ENCODE results near the gene NES.

The NES gene

DNA sequence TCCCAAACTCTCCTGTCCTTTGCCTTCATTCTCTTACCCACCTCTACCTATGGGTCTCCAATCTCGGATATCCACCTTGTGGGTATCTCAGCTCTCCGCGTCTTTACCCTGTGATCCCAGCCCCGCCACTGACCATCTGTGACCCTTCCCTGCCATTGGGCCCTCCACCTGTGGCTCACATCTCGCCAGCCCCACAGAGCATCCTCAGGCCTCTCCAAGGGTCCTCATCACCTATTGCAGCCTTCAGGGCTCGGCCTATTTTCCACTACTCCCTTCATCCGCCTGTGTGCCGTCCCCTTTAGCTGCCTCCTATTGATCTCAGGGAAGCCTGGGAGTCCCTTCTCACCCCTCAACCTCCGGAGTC, 24.2 kb downstream of the NES start:
- Histone ChIP-seq H3K4me2 (ENCODE audit: low read depth, low read length) (no peak overlapping the region), H3K27ac (ENCODE audit: low read length) (no peak overlapping the region), H3K9me3 (replicated peaks; ENCODE audit: insufficient read depth, low read length) (no peaks in the 10 kb centered on the region), H3K79me2 (ENCODE audit: low read length) (peaks cover 74% of the 10 kb centered on the region), H3K9me2 (replicated peaks; ENCODE audit: insufficient read depth, low read length) (no peaks in the 10 kb centered on the region), H2AFZ (ENCODE audit: low read length) (no peak overlapping the region), H3K4me3 (ENCODE audit: low read length) (no peak overlapping the region), H3K9ac (ENCODE audit: low read length) (no peak overlapping the region), H3K36me3 (replicated peaks; ENCODE audit: insufficient read depth, low read length) (no peaks in the 10 kb centered on the region), H3K27me3 (replicated peaks; ENCODE audit: insufficient read depth, low read length) (no peaks in the 10 kb centered on the region), H4K20me1 (ENCODE audit: insufficient read depth, low read length) (peaks cover 49% of the 10 kb centered on the region), H3K4me1 (ENCODE audit: low read length) (peaks cover 4% of the 10 kb centered on the region), H3F3A (ENCODE audit: insufficient read depth, low read length) (peaks cover 3% of the 10 kb centered on the region; the same call in 1 of the 2 replicates)
- no peak for DNase-seq
- no peak for TF ChIP-seq EZH2phosphoT487 (IDR thresholded peaks at IDR 0.05; ENCODE audit: low read length)
- TF ChIP-seq EZH2 (optimal IDR thresholded peaks at IDR 0.05; ENCODE audit: low read depth, low read length) = no peak
- TF ChIP-seq, protein P1, sequence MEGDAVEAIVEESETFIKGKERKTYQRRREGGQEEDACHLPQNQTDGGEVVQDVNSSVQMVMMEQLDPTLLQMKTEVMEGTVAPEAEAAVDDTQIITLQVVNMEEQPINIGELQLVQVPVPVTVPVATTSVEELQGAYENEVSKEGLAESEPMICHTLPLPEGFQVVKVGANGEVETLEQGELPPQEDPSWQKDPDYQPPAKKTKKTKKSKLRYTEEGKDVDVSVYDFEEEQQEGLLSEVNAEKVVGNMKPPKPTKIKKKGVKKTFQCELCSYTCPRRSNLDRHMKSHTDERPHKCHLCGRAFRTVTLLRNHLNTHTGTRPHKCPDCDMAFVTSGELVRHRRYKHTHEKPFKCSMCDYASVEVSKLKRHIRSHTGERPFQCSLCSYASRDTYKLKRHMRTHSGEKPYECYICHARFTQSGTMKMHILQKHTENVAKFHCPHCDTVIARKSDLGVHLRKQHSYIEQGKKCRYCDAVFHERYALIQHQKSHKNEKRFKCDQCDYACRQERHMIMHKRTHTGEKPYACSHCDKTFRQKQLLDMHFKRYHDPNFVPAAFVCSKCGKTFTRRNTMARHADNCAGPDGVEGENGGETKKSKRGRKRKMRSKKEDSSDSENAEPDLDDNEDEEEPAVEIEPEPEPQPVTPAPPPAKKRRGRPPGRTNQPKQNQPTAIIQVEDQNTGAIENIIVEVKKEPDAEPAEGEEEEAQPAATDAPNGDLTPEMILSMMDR (IDR thresholded peaks at IDR 0.05; ENCODE audit: low read length) = no peak

DNA sequence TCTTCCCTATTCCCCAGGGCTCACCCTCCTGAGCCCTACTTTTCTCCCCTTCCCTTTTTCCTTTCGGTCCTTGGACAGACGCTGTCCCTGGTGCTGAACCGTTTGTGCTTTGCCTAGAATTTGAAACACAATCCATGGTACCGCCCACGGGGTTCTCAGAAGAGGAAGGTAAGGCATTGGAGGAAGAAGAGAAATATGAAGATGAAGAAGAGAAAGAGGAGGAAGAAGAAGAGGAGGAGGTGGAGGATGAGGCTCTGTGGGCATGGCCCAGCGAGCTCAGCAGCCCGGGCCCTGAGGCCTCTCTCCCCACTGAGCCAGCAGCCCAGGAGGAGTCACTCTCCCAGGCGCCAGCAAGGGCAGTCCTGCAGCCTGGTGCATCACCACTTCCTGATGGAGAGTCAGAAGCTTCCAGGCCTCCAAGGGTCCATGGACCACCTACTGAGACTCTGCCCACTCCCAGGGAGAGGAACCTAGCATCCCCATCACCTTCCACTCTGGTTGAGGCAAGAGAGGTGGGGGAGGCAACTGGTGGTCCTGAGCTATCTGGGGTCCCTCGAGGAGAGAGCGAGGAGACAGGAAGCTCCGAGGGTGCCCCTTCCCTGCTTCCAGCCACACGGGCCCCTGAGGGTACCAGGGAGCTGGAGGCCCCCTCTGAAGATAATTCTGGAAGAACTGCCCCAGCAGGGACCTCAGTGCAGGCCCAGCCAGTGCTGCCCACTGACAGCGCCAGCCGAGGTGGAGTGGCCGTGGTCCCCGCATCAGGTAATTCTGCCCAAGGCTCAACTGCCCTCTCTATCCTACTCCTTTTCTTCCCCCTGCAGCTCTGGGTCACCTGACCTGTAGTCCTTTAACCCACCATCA, 24.8 kb downstream of the NES start:
- no peak for TF ChIP-seq EZH2 (optimal IDR thresholded peaks at IDR 0.05; ENCODE audit: low read depth, low read length)
- no peak overlapping the region for H3K4me2 ChIP-seq (ENCODE audit: low read depth, low read length)
- no peak overlapping the region for H3K4me3 ChIP-seq (ENCODE audit: low read length)
- peaks cover 45% of the 10 kb centered on the region for H4K20me1 ChIP-seq (ENCODE audit: insufficient read depth, low read length)
- no peak overlapping the region for H2AFZ ChIP-seq (ENCODE audit: low read length)
- DNase-seq = no peak
- peaks cover 68% of the 10 kb centered on the region for H3K79me2 ChIP-seq (ENCODE audit: low read length)
- no peaks in the 10 kb centered on the region; the same call in 1 of the 2 replicates for H3K4me1 ChIP-seq (ENCODE audit: low read length)
- no peaks in the 10 kb centered on the region for H3K9me2 ChIP-seq (replicated peaks; ENCODE audit: insufficient read depth, low read length)
- no peaks in the 10 kb centered on the region for H3K9me3 ChIP-seq (replicated peaks; ENCODE audit: insufficient read depth, low read length)
- H3K27me3 ChIP-seq (replicated peaks; ENCODE audit: insufficient read depth, low read length) = no peaks in the 10 kb centered on the region
- H3K36me3 ChIP-seq (replicated peaks; ENCODE audit: insufficient read depth, low read length) = no peaks in the 10 kb centered on the region
- H3F3A ChIP-seq (ENCODE audit: insufficient read depth, low read length) = no peaks in the 10 kb centered on the region
- H3K27ac ChIP-seq (ENCODE audit: low read length) = no peak overlapping the region
- no peak overlapping the region for H3K9ac ChIP-seq (ENCODE audit: low read length)

DNA sequence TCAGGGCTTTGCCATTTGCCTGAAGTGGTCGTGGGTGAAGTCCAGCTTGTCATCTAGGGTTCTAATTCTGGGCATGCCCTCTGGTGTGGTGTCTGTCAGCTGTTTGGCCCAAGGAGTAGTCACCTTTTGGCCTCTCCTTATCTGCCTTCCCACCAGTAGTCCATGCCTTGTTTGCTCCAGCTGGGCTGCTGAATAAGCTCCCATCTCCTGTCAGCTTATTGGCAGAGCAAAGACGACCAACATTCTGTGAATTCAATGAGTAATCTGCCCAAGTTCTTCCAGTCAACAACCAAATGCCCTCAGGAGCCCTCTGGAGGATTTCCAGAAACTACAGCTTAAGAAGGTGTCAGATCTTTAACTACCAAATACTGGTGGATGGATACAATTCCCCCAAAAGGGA, 28.3 kb downstream of the NES start:
- Histone ChIP-seq H2AFZ (ENCODE audit: low read length) (no peak overlapping the region), H3K4me3 (ENCODE audit: low read length) (no peak overlapping the region), H3K79me2 (ENCODE audit: low read length) (peaks cover 34% of the 10 kb centered on the region), H3K27ac (ENCODE audit: low read length) (no peak overlapping the region), H3F3A (ENCODE audit: insufficient read depth, low read length) (no peaks in the 10 kb centered on the region), H3K4me2 (ENCODE audit: low read depth, low read length) (no peak overlapping the region), H3K27me3 (replicated peaks; ENCODE audit: insufficient read depth, low read length) (no peaks in the 10 kb centered on the region), H3K9me2 (replicated peaks; ENCODE audit: insufficient read depth, low read length) (no peaks in the 10 kb centered on the region), H3K9ac (ENCODE audit: low read length) (no peak overlapping the region), H3K36me3 (replicated peaks; ENCODE audit: insufficient read depth, low read length) (0 out of 2 replicates have a peak, but pooled peaks cover 13% of the 10 kb centered on the region), H3K9me3 (replicated peaks; ENCODE audit: insufficient read depth, low read length) (no peaks in the 10 kb centered on the region), H3K4me1 (ENCODE audit: low read length) (no peaks in the 10 kb centered on the region), H4K20me1 (ENCODE audit: insufficient read depth, low read length) (peaks cover 21% of the 10 kb centered on the region)
- DNase-seq = no peak
- TF ChIP-seq EZH2 (optimal IDR thresholded peaks at IDR 0.05; ENCODE audit: low read depth, low read length) (no peak), EZH2phosphoT487 (IDR thresholded peaks at IDR 0.05; ENCODE audit: low read length) (no peak)
- TF ChIP-seq, protein P1 (IDR thresholded peaks at IDR 0.05; ENCODE audit: low read length) = no peak

DNA sequence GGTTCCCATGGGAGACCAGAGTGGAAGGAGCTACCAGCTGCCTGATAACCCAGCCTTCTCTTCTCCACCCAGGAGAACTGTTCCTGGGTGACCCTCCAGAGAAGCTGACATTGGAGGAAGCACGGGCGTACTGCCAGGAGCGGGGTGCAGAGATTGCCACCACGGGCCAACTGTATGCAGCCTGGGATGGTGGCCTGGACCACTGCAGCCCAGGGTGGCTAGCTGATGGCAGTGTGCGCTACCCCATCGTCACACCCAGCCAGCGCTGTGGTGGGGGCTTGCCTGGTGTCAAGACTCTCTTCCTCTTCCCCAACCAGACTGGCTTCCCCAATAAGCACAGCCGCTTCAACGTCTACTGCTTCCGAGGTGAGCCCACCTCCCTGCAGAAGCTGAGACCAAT, 28.7 kb downstream of the NES start:
- Histone ChIP-seq H3K36me3 (replicated peaks; ENCODE audit: insufficient read depth, low read length) (0 out of 2 replicates have a peak, but pooled peaks cover 13% of the 10 kb centered on the region), H3K79me2 (ENCODE audit: low read length) (peaks cover 29% of the 10 kb centered on the region), H3K4me1 (ENCODE audit: low read length) (no peaks in the 10 kb centered on the region), H3K9ac (ENCODE audit: low read length) (no peak overlapping the region), H3F3A (ENCODE audit: insufficient read depth, low read length) (no peaks in the 10 kb centered on the region; the same call in 1 of the 2 replicates), H3K4me2 (ENCODE audit: low read depth, low read length) (no peak overlapping the region), H3K9me3 (replicated peaks; ENCODE audit: insufficient read depth, low read length) (no peaks in the 10 kb centered on the region), H2AFZ (ENCODE audit: low read length) (no peak overlapping the region), H3K27ac (ENCODE audit: low read length) (no peak overlapping the region), H4K20me1 (ENCODE audit: insufficient read depth, low read length) (peaks cover 21% of the 10 kb centered on the region), H3K27me3 (replicated peaks; ENCODE audit: insufficient read depth, low read length) (no peaks in the 10 kb centered on the region), H3K4me3 (ENCODE audit: low read length) (no peak overlapping the region), H3K9me2 (replicated peaks; ENCODE audit: insufficient read depth, low read length) (no peaks in the 10 kb centered on the region)
- no peak for DNase-seq
- TF ChIP-seq EZH2phosphoT487 (IDR thresholded peaks at IDR 0.05; ENCODE audit: low read length) (no peak), EZH2 (optimal IDR thresholded peaks at IDR 0.05; ENCODE audit: low read depth, low read length) (no peak)
- TF ChIP-seq, protein P1 (IDR thresholded peaks at IDR 0.05; ENCODE audit: low read length) = no peak

Measured in MM.1S (cell line).